ACC112 (cell line): ENCODE data around the gene FMO4.

Experiments used
- H2AFZ ChIP-seq: fragments of 200-600 bp; sonication (generic); one replicate; pipeline ENCODE4 v1.6.0; 2017; ENCODE audit warnings: antibody characterized with exemption, low read length; ENCODE audit not compliant: unreplicated experiment
- H3K27ac ChIP-seq: fragments of 200-600 bp; sonication (generic); 2 replicates; pipeline ENCODE4 v1.5.1; 2014; ENCODE audit warnings: low read depth, mild to moderate bottlenecking, antibody characterized with exemption, low read length, moderate library complexity
- H3K27me3 ChIP-seq: fragments of 200-600 bp; sonication (generic); 2 replicates; pipeline ENCODE4 v1.6.1; 2014; ENCODE audit warnings: mild to moderate bottlenecking, antibody characterized with exemption, low read length, moderate library complexity, mixed read lengths; ENCODE audit not compliant: insufficient read depth
- H3K36me3 ChIP-seq: fragments of 200-600 bp; sonication (generic); 2 replicates; pipeline ENCODE4 v1.6.1; 2016; ENCODE audit warnings: mild to moderate bottlenecking, antibody characterized with exemption, low read length, moderate library complexity, mixed read lengths; ENCODE audit not compliant: insufficient read depth
- H3K4me1 ChIP-seq: fragments of 200-600 bp; sonication (generic); one replicate; pipeline ENCODE4 v1.6.1; 2016; ENCODE audit warnings: low read length, mixed read lengths; ENCODE audit not compliant: insufficient read depth, unreplicated experiment, control insufficient read depth
- H3K4me3 ChIP-seq: fragments of 200-600 bp; sonication (generic); 2 replicates; pipeline ENCODE4 v1.5.1; 2014; ENCODE audit warnings: mild to moderate bottlenecking, low read depth, low read length
- H3K79me2 ChIP-seq: fragments of 200-600 bp; sonication (generic); one replicate; pipeline ENCODE4 v1.6.0; 2016; ENCODE audit warnings: low read length; ENCODE audit not compliant: control insufficient read depth, unreplicated experiment, insufficient read depth

The FMO4 gene

GRCh38 chr1:171313835-171314320 lies at the start of gene FMO4:
FMO4 (plus strand) TSS chr1:171314183; CDS start chr1:171319826, 5,643 bp downstream.
- H3K4me3 ChIP-seq, result peak within 1 kb of the TSS; percentile 74
- H3K27me3 ChIP-seq, result 0 out of 2 replicates have a peak, but pooled peaks cover 4% of the 10 kb centered on the region
- no peaks in the 10 kb centered on the region for H3K36me3 ChIP-seq
- H3K4me1 ChIP-seq, result peaks cover 7% of the 10 kb centered on the region
- H2AFZ ChIP-seq, result peak within 1 kb of the TSS; percentile 91
- no peaks in the 10 kb centered on the region for H3K79me2 ChIP-seq
- H3K27ac ChIP-seq, result peak within 1 kb of the TSS; percentile 45

DNA sequence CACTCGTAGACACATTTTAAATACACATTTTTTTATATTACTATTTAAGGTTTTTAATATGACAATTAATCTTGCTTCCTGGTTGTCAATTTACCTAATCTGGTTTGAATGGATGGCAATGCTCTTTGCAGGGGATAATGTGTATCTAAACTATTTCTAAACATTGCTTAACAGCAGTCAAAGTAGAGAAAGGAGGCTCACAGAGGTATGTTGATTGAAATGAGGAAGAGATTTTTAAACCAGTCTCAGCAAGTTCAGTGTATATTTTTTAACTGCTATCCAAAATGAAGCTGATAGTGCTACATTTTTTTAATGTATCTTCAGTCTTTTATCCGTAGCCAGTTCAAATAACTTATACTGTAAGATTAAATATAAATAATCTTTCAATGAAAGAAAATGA lies 48.3 kb upstream of the FMO4 start:
- Histone ChIP-seq H3K4me1 (no peaks in the 10 kb centered on the region), H3K27ac (no peak overlapping the region), H3K4me3 (no peak overlapping the region), H3K79me2 (no peaks in the 10 kb centered on the region), H3K27me3 (peaks cover 32% of the 10 kb centered on the region), H3K36me3 (no peaks in the 10 kb centered on the region), H2AFZ (no peak overlapping the region)

GRCh38 chr1:171266930-171267329 lies 47.1 kb upstream of the FMO4 start:
- Histone ChIP-seq H2AFZ (no peak overlapping the region), H3K27me3 (peaks cover 36% of the 10 kb centered on the region), H3K36me3 (no peaks in the 10 kb centered on the region), H3K4me1 (no peaks in the 10 kb centered on the region), H3K27ac (no peak overlapping the region), H3K79me2 (no peaks in the 10 kb centered on the region), H3K4me3 (no peak overlapping the region)

GRCh38 chr1:171267391-171267790 lies 46.6 kb upstream of the FMO4 start:
- Histone ChIP-seq H3K36me3 (no peaks in the 10 kb centered on the region), H3K27me3 (peaks cover 36% of the 10 kb centered on the region), H3K4me3 (no peak overlapping the region), H2AFZ (no peak overlapping the region), H3K27ac (no peak overlapping the region), H3K79me2 (no peaks in the 10 kb centered on the region), H3K4me1 (no peaks in the 10 kb centered on the region)

DNA sequence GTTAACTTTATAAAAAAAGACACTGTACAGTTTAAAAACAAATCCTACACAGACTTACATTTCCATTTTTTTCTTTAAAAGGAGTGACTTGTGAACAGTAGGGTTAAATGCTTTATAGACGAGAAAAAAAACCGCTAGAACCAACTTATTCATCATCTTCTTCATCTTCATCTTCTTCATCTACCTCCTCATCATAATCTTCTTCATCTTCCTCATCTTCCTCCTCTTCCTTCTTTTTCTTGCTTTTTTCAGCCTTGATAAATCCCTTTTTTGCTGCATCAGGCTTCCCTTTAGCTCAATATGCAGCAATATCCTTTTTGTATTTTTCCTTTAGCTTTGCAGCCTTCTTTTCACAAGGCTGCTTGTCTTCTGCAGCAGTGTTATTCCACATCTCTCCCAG lies 43.2 kb upstream of the FMO4 start:
- Histone ChIP-seq H3K36me3 (no peaks in the 10 kb centered on the region), H2AFZ (no peak overlapping the region), H3K27me3 (peaks cover 47% of the 10 kb centered on the region), H3K4me3 (no peak overlapping the region), H3K27ac (no peak overlapping the region), H3K79me2 (no peaks in the 10 kb centered on the region), H3K4me1 (no peaks in the 10 kb centered on the region)

DNA sequence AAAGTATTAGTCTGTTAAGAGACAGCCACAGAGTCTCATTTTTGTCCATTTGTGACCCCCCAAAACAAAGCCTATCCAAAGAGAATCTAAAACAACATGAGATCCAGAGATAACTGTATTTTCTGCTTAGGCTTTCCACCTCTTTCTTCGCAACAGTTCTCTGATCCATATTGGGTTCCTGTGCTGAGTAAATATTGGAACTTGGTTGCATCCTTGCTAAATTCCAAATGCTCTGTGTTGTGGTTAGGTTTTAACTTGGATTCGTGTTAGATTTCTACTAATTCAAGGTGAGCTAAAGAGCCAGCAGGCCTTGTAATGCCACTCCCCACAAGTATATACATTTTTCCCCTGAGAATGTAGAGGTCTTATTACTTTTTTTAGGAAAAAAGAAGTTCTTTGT lies 36.4 kb upstream of the FMO4 start:
- Histone ChIP-seq H3K4me1 (no peaks in the 10 kb centered on the region), H3K27me3 (peaks cover 64% of the 10 kb centered on the region), H3K4me3 (no peak overlapping the region), H3K36me3 (no peaks in the 10 kb centered on the region), H3K27ac (no peak overlapping the region), H2AFZ (no peak overlapping the region), H3K79me2 (no peaks in the 10 kb centered on the region)

DNA sequence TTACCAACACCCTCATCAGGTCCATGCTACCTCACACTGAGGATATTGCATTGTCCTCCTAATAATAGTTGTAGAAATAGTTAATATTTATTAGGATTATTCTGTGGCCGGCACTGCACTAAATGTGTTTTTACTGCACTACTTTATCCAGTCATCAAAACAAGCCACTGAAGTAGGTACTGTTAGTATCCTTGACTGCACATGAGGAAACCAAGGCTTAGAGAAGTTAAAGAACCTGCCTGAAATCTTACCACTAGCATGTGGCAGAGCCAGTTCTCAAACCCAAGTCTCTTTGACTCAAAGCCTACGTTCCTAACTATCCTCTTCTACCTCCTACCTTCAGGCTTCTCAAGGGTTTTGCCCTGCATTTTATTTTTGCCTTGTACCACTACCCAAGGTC lies 34.7 kb upstream of the FMO4 start:
- Histone ChIP-seq H3K36me3 (no peaks in the 10 kb centered on the region), H3K27me3 (peaks cover 74% of the 10 kb centered on the region), H3K79me2 (no peaks in the 10 kb centered on the region), H2AFZ (no peak overlapping the region), H3K4me3 (no peak overlapping the region), H3K4me1 (no peaks in the 10 kb centered on the region), H3K27ac (no peak overlapping the region)

GRCh38 chr1:171279678-171280077 lies 34.3 kb upstream of the FMO4 start:
- Histone ChIP-seq H2AFZ (no peak overlapping the region), H3K4me3 (no peak overlapping the region), H3K36me3 (no peaks in the 10 kb centered on the region), H3K4me1 (no peaks in the 10 kb centered on the region), H3K27ac (no peak overlapping the region), H3K27me3 (peaks cover 72% of the 10 kb centered on the region), H3K79me2 (no peaks in the 10 kb centered on the region)

DNA sequence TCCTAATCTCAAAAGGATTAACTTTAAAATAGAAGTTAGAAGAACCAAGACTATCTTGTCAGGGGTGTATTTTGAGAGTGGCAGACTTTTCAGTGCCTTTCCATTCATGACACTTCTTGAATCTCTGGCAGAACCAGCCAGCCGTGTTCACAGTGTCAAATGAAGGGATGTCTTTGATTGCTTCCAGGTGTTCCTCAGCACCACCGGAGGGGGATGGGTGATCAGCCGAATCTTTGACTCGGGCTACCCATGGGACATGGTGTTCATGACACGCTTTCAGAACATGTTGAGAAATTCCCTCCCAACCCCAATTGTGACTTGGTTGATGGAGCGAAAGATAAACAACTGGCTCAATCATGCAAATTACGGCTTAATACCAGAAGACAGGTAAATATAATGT lies 33.4 kb upstream of the FMO4 start:
- Histone ChIP-seq H3K27me3 (peaks cover 62% of the 10 kb centered on the region), H3K27ac (no peak overlapping the region), H3K4me3 (no peak overlapping the region), H2AFZ (no peak overlapping the region), H3K4me1 (no peaks in the 10 kb centered on the region), H3K36me3 (no peaks in the 10 kb centered on the region), H3K79me2 (no peaks in the 10 kb centered on the region)

- Histone ChIP-seq H2AFZ (no peak overlapping the region), H3K27ac (no peak overlapping the region)
Measured at GRCh38 chr1:171286032-171286705, 27.8 kb upstream of the FMO4 start.

GRCh38 chr1:171290621-171291020 lies 23.4 kb upstream of the FMO4 start:
- no peak overlapping the region for H2AFZ ChIP-seq
- no peaks in the 10 kb centered on the region for H3K4me1 ChIP-seq
- no peaks in the 10 kb centered on the region for H3K79me2 ChIP-seq
- no peaks in the 10 kb centered on the region for H3K36me3 ChIP-seq
- peaks cover 17% of the 10 kb centered on the region; the same call in 1 of the 2 replicates for H3K27me3 ChIP-seq
- no peak overlapping the region for H3K4me3 ChIP-seq
- no peak overlapping the region for H3K27ac ChIP-seq

More at GRCh38 chr1:171286032-171286705, 27.8 kb upstream of the FMO4 start:
- Histone ChIP-seq H3K79me2 (no peaks in the 10 kb centered on the region), H3K36me3 (no peaks in the 10 kb centered on the region), H3K4me3 (no peak overlapping the region), H3K27me3 (peaks cover 20% of the 10 kb centered on the region), H3K4me1 (no peaks in the 10 kb centered on the region)
